HL-60 (cell line): ENCODE results near the gene TCP1.
"Not testable (repeated sequence)": the region's sequence is repeated elsewhere in the genome, so short reads cannot be mapped to it uniquely, and the experiment has no call there.

Source experiments
- CTCF ChIP-seq: IDR thresholded peaks from one replicate; pipeline ENCODE4 v1.5.1; 2011; ENCODE audit warnings: low read length, control low read depth, inconsistent platforms; ENCODE audit not compliant: insufficient read depth
- POLR2AphosphoS5 ChIP-seq: IDR thresholded peaks from 2 replicates; pipeline ENCODE4 v1.6.1; 2012; ENCODE audit warnings: low read depth
- REST ChIP-seq: IDR thresholded peaks from 2 replicates; pipeline ENCODE4 v1.6.1; 2012; ENCODE audit warnings: low read depth; ENCODE audit not compliant: insufficient replicate concordance

DNA sequence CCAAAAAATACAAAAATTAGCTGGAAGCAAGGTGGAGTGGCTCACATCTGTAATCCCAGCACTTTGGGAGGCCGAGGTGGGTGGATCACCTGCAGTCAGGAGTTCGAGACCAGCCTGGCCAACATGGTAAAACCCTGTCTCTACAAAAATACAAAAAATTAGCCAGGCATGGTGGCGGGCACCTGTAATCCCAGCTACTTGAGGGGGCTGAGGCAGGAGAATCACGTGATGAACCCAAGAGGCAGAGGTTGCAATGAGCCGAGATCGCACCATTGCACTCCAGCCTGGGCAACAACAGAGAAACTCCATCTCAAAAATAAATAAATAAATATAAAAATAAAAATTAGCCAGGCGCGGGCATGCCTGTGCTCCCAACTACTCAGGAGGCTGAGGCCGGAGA, 35.3 kb upstream of the TCP1 start:
- not testable (repeated sequence) for TF ChIP-seq CTCF, REST, POLR2AphosphoS5
